ENCODE measurements around the gene MPHOSPH9. TPM values are rescaled to one million over a fixed set of nuclear protein-coding genes. Genes with fewer than 3 reads are reported as not detected.

The MPHOSPH9 gene
- total RNA-seq, 1 experiment from 2014 or later: 43.1 TPM

DNA sequence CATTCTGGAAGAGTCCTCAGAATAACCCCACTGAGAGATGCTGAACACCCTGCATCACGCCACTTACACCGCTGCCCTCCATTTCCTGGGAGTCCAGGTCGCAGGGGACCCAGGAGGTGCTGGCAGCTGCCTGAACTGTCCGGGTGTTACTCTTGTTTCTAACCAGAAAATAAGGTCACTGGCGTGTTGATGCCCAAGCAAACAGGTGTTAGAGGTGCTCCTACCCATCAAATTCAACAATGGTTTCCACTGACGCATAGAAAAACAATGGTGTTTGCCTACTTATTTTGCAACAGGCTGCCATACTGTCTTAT, 105.8 kb downstream of the MPHOSPH9 start:
- Mint-ChIP-seq H3K4me1 (ENCODE audit: low read depth, unreplicated experiment) (peaks cover 10% of the 10 kb centered on the region), H3K27ac (ENCODE audit: unreplicated experiment) (peak overlapping the region; percentile 88), H3K36me3 (ENCODE audit: insufficient read depth, unreplicated experiment) (no peaks in the 10 kb centered on the region), H3K4me3 (ENCODE audit: unreplicated experiment) (no peak overlapping the region), H3K27me3 (ENCODE audit: insufficient read depth, unreplicated experiment) (no peaks in the 10 kb centered on the region), H3K9me3 (ENCODE audit: unreplicated experiment) (no peaks in the 10 kb centered on the region)
- no TSS peak for BruUV-seq (replicated peaks)
- Histone ChIP-seq H3K4me3 (ENCODE audit: low read depth, low read length) (no peak overlapping the region), H3K4me1 (peaks cover 17% of the 10 kb centered on the region), H3K36me3 (ENCODE audit: control insufficient read depth, insufficient read depth, low read length) (no peaks in the 10 kb centered on the region), H3K9me3 (no peaks in the 10 kb centered on the region), H3K27me3 (replicated peaks; ENCODE audit: control insufficient read depth, insufficient read depth, low read length) (no peaks in the 10 kb centered on the region)
- TF ChIP-seq, protein P1, sequence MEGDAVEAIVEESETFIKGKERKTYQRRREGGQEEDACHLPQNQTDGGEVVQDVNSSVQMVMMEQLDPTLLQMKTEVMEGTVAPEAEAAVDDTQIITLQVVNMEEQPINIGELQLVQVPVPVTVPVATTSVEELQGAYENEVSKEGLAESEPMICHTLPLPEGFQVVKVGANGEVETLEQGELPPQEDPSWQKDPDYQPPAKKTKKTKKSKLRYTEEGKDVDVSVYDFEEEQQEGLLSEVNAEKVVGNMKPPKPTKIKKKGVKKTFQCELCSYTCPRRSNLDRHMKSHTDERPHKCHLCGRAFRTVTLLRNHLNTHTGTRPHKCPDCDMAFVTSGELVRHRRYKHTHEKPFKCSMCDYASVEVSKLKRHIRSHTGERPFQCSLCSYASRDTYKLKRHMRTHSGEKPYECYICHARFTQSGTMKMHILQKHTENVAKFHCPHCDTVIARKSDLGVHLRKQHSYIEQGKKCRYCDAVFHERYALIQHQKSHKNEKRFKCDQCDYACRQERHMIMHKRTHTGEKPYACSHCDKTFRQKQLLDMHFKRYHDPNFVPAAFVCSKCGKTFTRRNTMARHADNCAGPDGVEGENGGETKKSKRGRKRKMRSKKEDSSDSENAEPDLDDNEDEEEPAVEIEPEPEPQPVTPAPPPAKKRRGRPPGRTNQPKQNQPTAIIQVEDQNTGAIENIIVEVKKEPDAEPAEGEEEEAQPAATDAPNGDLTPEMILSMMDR (IDR thresholded peaks at IDR 0.05; ENCODE audit: insufficient read depth in 1 of 2, low read depth in 1 of 2, low read length in 1 of 2, severe bottlenecking in 1 of 2, unreplicated experiment in 1 of 2): no peak
- POLR2A ChIA-PET: interaction anchor here (0.5 kb wide), 1 partner anchor 111 kb away, joined by 4 read pairs; no protein-coding TSS in a partner anchor
- intact Hi-C loops (cut with micrococcal nuclease; ENCODE audit: unreplicated experiment): no loop called here
- CTCF ChIA-PET: interaction anchor here (0.5 to 1.1 kb wide), 2 partner anchors 177 to 364 kb away, joined by 3 read pairs; no protein-coding TSS in a partner anchor
- DNase-seq: no peak

DNA sequence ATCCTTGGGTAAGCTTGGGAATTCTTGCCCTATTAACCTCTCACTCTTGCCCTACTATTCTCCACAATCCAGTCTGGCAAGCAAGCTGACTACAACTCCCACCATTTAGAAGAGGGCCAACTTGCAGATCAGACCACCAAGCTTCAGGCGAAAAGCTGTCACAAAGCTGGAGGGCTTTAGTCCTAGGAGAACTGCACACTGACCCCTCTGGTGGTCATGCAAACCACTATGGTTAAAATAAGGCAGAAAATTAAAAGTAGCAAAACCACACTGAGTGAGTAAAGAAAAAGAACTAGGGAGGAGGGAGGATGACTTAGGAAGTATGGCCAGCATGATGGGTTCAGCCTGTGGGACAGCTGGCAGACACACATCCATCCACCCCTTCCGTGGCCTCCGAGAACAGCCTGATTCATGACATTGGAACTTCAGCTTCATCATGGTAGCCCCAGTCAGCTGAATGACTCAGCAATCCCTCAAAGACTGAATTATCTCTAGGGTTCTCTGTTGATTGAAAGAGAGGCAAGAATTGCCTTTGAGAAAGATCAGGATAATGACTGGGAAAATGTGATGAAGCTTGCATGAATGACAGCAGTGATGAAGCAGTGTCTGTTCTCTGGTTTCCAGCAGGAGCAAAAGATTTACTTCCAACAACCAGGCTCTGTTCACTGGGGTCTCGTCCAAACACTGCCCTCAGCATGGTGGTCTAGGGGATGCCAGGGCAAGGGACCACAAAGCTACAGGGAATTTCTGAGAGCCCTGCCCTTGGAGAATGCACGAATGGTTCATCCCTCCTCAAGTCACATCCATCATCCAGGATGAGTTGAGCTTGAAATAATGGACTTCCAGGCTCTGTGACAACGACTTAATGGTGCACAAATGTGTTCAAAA, 106.4 kb downstream of the MPHOSPH9 start:
- ChIA-PET CTCF (interaction anchor here (0.5 to 1.2 kb wide), 3 partner anchors 16 to 364 kb away, joined by 3 to 4 read pairs (median 3); no protein-coding TSS in a partner anchor), POLR2A (interaction anchor here (0.5 kb wide), 1 partner anchor 112 kb away, joined by 4 read pairs; no protein-coding TSS in a partner anchor)
- no peaks in the 10 kb centered on the region for H3K36me3 Mint-ChIP-seq (ENCODE audit: insufficient read depth, unreplicated experiment)
- no TSS peak for BruUV-seq (replicated peaks)
- Histone ChIP-seq H3K4me3 (ENCODE audit: low read depth, low read length) (no peak overlapping the region), H3K36me3 (ENCODE audit: control insufficient read depth, insufficient read depth, low read length) (no peaks in the 10 kb centered on the region), H3K27me3 (replicated peaks; ENCODE audit: control insufficient read depth, insufficient read depth, low read length) (no peaks in the 10 kb centered on the region), H3K4me1 (peaks cover 17% of the 10 kb centered on the region), H3K9me3 (no peaks in the 10 kb centered on the region)
- H3K9me3 Mint-ChIP-seq (ENCODE audit: unreplicated experiment): no peaks in the 10 kb centered on the region
- peak; percentile 40 to 75 for DNase-seq
- H3K27ac Mint-ChIP-seq (ENCODE audit: unreplicated experiment): peak overlapping the region; percentile 88
- TF ChIP-seq, protein P1 (IDR thresholded peaks at IDR 0.05; ENCODE audit: insufficient read depth in 1 of 2, low read depth in 1 of 2, low read length in 1 of 2, severe bottlenecking in 1 of 2, unreplicated experiment in 1 of 2): peak in 1 of 2 experiments; percentile 23
- no peak overlapping the region for H3K4me3 Mint-ChIP-seq (ENCODE audit: unreplicated experiment)
- H3K4me1 Mint-ChIP-seq (ENCODE audit: low read depth, unreplicated experiment): peaks cover 10% of the 10 kb centered on the region
- H3K27me3 Mint-ChIP-seq (ENCODE audit: insufficient read depth, unreplicated experiment): no peaks in the 10 kb centered on the region
- intact Hi-C loops (cut with micrococcal nuclease; ENCODE audit: unreplicated experiment): no loop called here

DNA sequence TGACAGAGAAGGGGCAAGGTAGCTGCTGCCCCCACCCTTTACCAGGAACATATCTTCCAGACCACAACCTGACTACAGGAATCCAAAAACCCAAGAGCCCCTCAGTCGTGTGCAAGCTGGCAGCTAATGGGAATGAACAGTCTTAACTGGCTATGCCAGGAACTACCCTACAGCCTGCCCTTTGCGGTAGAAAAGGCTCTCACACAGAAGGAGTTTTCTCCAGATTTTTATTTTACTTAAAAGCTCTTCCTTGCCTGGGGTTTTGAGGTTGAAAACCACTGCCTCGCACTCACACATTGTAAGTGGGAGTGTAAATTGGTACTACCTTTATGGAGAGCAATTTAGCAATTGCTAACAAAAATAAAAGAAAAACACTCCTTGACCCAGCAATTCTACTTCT, 110.3 kb downstream of the MPHOSPH9 start:
- Mint-ChIP-seq H3K4me3 (ENCODE audit: unreplicated experiment) (no peak overlapping the region), H3K27ac (ENCODE audit: unreplicated experiment) (no peak overlapping the region), H3K27me3 (ENCODE audit: insufficient read depth, unreplicated experiment) (no peaks in the 10 kb centered on the region), H3K9me3 (ENCODE audit: unreplicated experiment) (no peaks in the 10 kb centered on the region), H3K4me1 (ENCODE audit: low read depth, unreplicated experiment) (peaks cover 10% of the 10 kb centered on the region), H3K36me3 (ENCODE audit: insufficient read depth, unreplicated experiment) (no peaks in the 10 kb centered on the region)
- ChIA-PET POLR2A (no interaction called here), CTCF (no interaction called here)
- no peaks in the 10 kb centered on the region for H3K27me3 ChIP-seq (replicated peaks; ENCODE audit: control insufficient read depth, insufficient read depth, low read length)
- intact Hi-C loops (cut with micrococcal nuclease; ENCODE audit: unreplicated experiment): no loop called here
- H3K36me3 ChIP-seq (ENCODE audit: control insufficient read depth, insufficient read depth, low read length): no peaks in the 10 kb centered on the region
- H3K4me1 ChIP-seq: peaks cover 14% of the 10 kb centered on the region
- no peaks in the 10 kb centered on the region for H3K9me3 ChIP-seq
- TF ChIP-seq, protein P1 (IDR thresholded peaks at IDR 0.05; ENCODE audit: insufficient read depth in 1 of 2, low read depth in 1 of 2, low read length in 1 of 2, severe bottlenecking in 1 of 2, unreplicated experiment in 1 of 2): no peak
- no peak for DNase-seq
- no peak overlapping the region for H3K4me3 ChIP-seq (ENCODE audit: low read depth, low read length)
- no TSS peak for BruUV-seq (replicated peaks)
